K562 (cell line): Measurements from ENCODE around the gene GPR52. TPM values are rescaled to one million over a fixed set of nuclear protein-coding genes. Genes with fewer than 3 reads are reported as not detected.

Experiments used
- ATAC-seq: fragments of 200-7000 bp; cut with Tn5 transposase; 3 replicates; pipeline ENCODE4 v1.9.1; 2020; ENCODE audit warnings: moderate library complexity
- BruUV-seq: library from RNA; stranded (reverse); fragments of 400-500 nt; replicated peaks from 2 replicates; lab custom pipeline; 2021; lab: Mats Ljungman, UMichigan
- CTCF ChIA-PET: fragments of 300-600 bp; formaldehyde crosslinking; extraction: SDS; loops from one replicate; lab custom pipeline; 2021; ENCODE audit warnings: low intra/inter-chr PET ratio; lab: Yijun Ruan, JAX
- POLR2A ChIA-PET: fragments of 300-600, 350-650 bp; sonication (Branson Sonifier 250); formaldehyde crosslinking; extraction: SDS; loops from one replicate; lab custom pipeline; 2021; ENCODE audit warnings: antibody characterized with exemption, inconsistent platforms; lab: Yijun Ruan, JAX
- DNase-seq, 4 experiments: peaks; one replicate each; pipeline versions ENCODE4 v3.0.0 to v3.0.0-alpha.2; 2011 to 2018; ENCODE audit warnings: low spot score in 3 of 4, mixed read lengths in 3 of 4; ENCODE audit errors: extremely low read depth in 1 of 4
- FAIRE-seq: peaks from 2 replicates; lab custom pipeline; 2011; peaks lifted over from hg19 to GRCh38; lab: Jason Lieb, UNC
- H2AFZ ChIP-seq: 2 replicates; pipeline ENCODE4 v1.6.0; 2011; ENCODE audit warnings: low read depth, low read length, control low read depth, inconsistent platforms
- H3K27ac ChIP-seq: fragments of 200-600 bp; 3 replicates; pipeline ENCODE4 v1.8.0; 2011; ENCODE audit warnings: low read depth, mild to moderate bottlenecking, control low read depth, inconsistent platforms, low read length, moderate library complexity, mixed read lengths; ENCODE audit errors: extremely low read depth
- H3K27me3 ChIP-seq, 2 experiments: fragments of 300-600 bp in 1 of 2; 2 replicates in 1 of 2; 3 replicates in 1 of 2; pipeline versions ENCODE4 v1.6.0 to v1.8.0; 2011; ENCODE audit warnings: inconsistent platforms in 2 of 2, low read length in 2 of 2, mild to moderate bottlenecking in 1 of 2, mixed read lengths in 1 of 2, moderate library complexity in 1 of 2; ENCODE audit not compliant: control insufficient read depth in 2 of 2, insufficient read depth in 2 of 2
- H3K36me3 ChIP-seq: fragments of 300-600 bp; 3 replicates; pipeline ENCODE4 v1.8.0; 2011; ENCODE audit warnings: mild to moderate bottlenecking, low read length, inconsistent platforms; ENCODE audit not compliant: control insufficient read depth, insufficient read depth
- H3K4me1 ChIP-seq, 2 experiments: fragments of 200-600 bp in 1 of 2; replicated peaks in 1 of 2; 2 replicates in 1 of 2; 3 replicates in 1 of 2; pipeline versions ENCODE4 v1.5.1 to v1.8.0; 2011; ENCODE audit warnings: inconsistent platforms in 2 of 2, low read length in 2 of 2, mild to moderate bottlenecking in 1 of 2, mixed read lengths in 1 of 2, moderate library complexity in 1 of 2; ENCODE audit not compliant: control insufficient read depth in 2 of 2, insufficient read depth in 2 of 2
- H3K4me2 ChIP-seq: 2 replicates; pipeline ENCODE4 v1.6.1; 2011; ENCODE audit warnings: low read length, control low read depth, inconsistent platforms, mixed read lengths; ENCODE audit not compliant: insufficient read depth
- H3K4me3 ChIP-seq: fragments of 200-600 bp; sonication (generic), shearing (Covaris generic); 2 replicates; pipeline ENCODE4 v1.5.1; 2016; ENCODE audit warnings: control low read depth, inconsistent platforms
- H3K79me2 ChIP-seq: fragments of 200-600 bp; 3 replicates; pipeline ENCODE4 v1.8.0; 2011; ENCODE audit warnings: low read length, inconsistent platforms; ENCODE audit not compliant: control insufficient read depth, insufficient read depth
- H3K9ac ChIP-seq, 2 experiments: 2 replicates each; pipeline versions ENCODE4 v1.6.0 to v1.6.1; 2011; ENCODE audit warnings: low read depth in 2 of 2, low read length in 2 of 2, control low read depth in 1 of 2, inconsistent platforms in 1 of 2, mild to moderate bottlenecking in 1 of 2, mixed read lengths in 1 of 2; ENCODE audit not compliant: insufficient read depth in 1 of 2
- H3K9me1 ChIP-seq: one replicate; pipeline ENCODE4 v1.6.0; 2011; ENCODE audit warnings: inconsistent platforms, mild to moderate bottlenecking, low read length, moderate library complexity; ENCODE audit not compliant: control insufficient read depth, insufficient read depth
- H3K9me3 ChIP-seq: replicated peaks from 2 replicates; pipeline ENCODE4 v1.5.1; 2011; ENCODE audit warnings: low read depth, low read length, inconsistent platforms; ENCODE audit not compliant: control insufficient read depth, insufficient read depth
- H4K20me1 ChIP-seq: replicated peaks from 2 replicates; pipeline ENCODE4 v1.6.1; 2011; ENCODE audit warnings: low read length, inconsistent platforms, mixed read lengths; ENCODE audit not compliant: control insufficient read depth, insufficient read depth
- BHLHE40 ChIP-seq: IDR thresholded peaks from 2 replicates; pipeline ENCODE4 v1.6.1; 2011; ENCODE audit warnings: low read length, improper control_type of control experiment
- FOS ChIP-seq: IDR thresholded peaks from 3 replicates; pipeline ENCODE4 v1.6.1; 2011; ENCODE audit not compliant: insufficient read length; ENCODE audit errors: extremely low read depth
- MAZ ChIP-seq, 2 experiments: fragments of 450-650 bp in 1 of 2; sonication (generic) in 1 of 2; formaldehyde crosslinking; IDR thresholded peaks in 1 of 2; conservative IDR thresholded peaks in 1 of 2; 2 replicates each; pipeline versions ENCODE4 v1.4.0 to v1.5.0; 2020; ENCODE audit warnings: mild to moderate bottlenecking in 1 of 2, missing genetic modification reagents in 1 of 2
- NR4A1 ChIP-seq, 2 experiments: fragments of 250-450 bp in 1 of 2; fragments of 450-650 bp in 1 of 2; sonication (Bioruptor Pico) in 1 of 2; IDR thresholded peaks; 2 replicates each; pipeline versions ENCODE4 v1.4.0 to v1.6.1; 2016 to 2020; ENCODE audit warnings: mild to moderate bottlenecking in 2 of 2, missing compliant biosample characterization in 1 of 2, missing genetic modification characterization in 1 of 2, moderate library complexity in 1 of 2
- POLR2B ChIP-seq: fragments of 450-650 bp; IDR thresholded peaks from 2 replicates; pipeline ENCODE4 v1.6.1; 2018; ENCODE audit warnings: low read depth; ENCODE audit not compliant: partially characterized antibody
- POLR3A ChIP-seq: IDR thresholded peaks from 2 replicates; pipeline ENCODE4 v1.6.1; 2011; ENCODE audit warnings: borderline replicate concordance, mild to moderate bottlenecking, moderate library complexity; ENCODE audit not compliant: insufficient read length, insufficient read depth; ENCODE audit errors: extremely low read depth
- RBFOX2 ChIP-seq: fragments of 200-400 bp; formaldehyde crosslinking; IDR thresholded peaks from 2 replicates; pipeline ENCODE4 v1.6.1; 2017; ENCODE audit warnings: low read depth, mild to moderate bottlenecking, low read length, moderate library complexity
- ZBTB1 ChIP-seq: sonication (generic); formaldehyde crosslinking; IDR thresholded peaks from 2 replicates; pipeline ENCODE4 v1.8.1; 2023; ENCODE audit warnings: missing genetic modification reagents, low read depth, mild to moderate bottlenecking, borderline replicate concordance
- WGBS: fragments of 100-300 bp; shearing (Covaris generic); methylation state at CpG from one replicate; pipeline ENCODE4 v1.1.6; 2016; ENCODE audit warnings: low coverage, mixed read lengths; ENCODE audit not compliant: insufficient coverage; ENCODE audit errors: missing lambda C conversion rate; 5-methylcytosine and 5-hydroxymethylcytosine counted together
- in situ Hi-C: fragments of 300-500 bp; cut with MboI; formaldehyde crosslinking; loops from 4 replicates; pipeline ENCODE4 v1.15.0; 2018; ENCODE audit warnings: inconsistent platforms, mixed read lengths
- intact Hi-C: fragments of 100-400 bp; cut with micrococcal nuclease; formaldehyde crosslinking; loops from 2 replicates; pipeline ENCODE4 v1.14.2; 2022
- polyA plus RNA-seq, 8 experiments: library from polyadenylated mRNA; depleted of rRNA in 4 of 8; stranded (reverse) in 5 of 8; unstranded in 3 of 8; fragments of >200 nt; fragmentation: Nextera tagmentation in 2 of 8; fragmentation: Illumina TruSeq in 1 of 8; extraction: Ambion mirVana in 2 of 8; extraction: Trizol in 1 of 8; gene quantifications; 2 replicates each; pipeline versions ENCODE4 v1.2.1 to v1.2.3, GENCODE V29; 2011 to 2014; ENCODE audit warnings: inconsistent platforms in 1 of 8, missing spikeins in 1 of 8
- total RNA-seq, 7 experiments: library from RNA; depleted of rRNA in 6 of 7; stranded (reverse); fragments of >200 nt in 6 of 7; fragmentation: Illumina TruSeq in 2 of 7; extraction: Trizol in 2 of 7; gene quantifications; 2 replicates each; pipeline versions ENCODE4 v1.2.1 to v1.2.3, GENCODE V29; 2011 to 2021; ENCODE audit warnings: low replicate concordance in 1 of 7
- TF ChIP-seq, protein P1 (sequence below): fragments of 250-450 bp; sonication (Bioruptor Pico); IDR thresholded peaks from 2 replicates; pipeline ENCODE4 v1.5.0; 2020; ENCODE audit warnings: mild to moderate bottlenecking

The GPR52 gene
- total and polyA plus RNA-seq, 9 of the 15 experiments (the other 6 are each of a cell fraction or from before 2014, with no cell fraction given): 0.12 to 4.9 (median 1.1) TPM; not detected in 3

- Histone ChIP-seq H2AFZ (no peak overlapping the region), H3K4me3 (no peak overlapping the region), H3K4me2 (no peak overlapping the region), H3K36me3 (no peaks in the 10 kb centered on the region), H3K27ac (no peak overlapping the region), H3K27me3 (no peaks in the 10 kb centered on the region), H3K9me1 (no peaks in the 10 kb centered on the region), H3K79me2 (no peaks in the 10 kb centered on the region), H4K20me1 (no peaks in the 10 kb centered on the region), H3K9me3 (no peaks in the 10 kb centered on the region), H3K9ac (no peak overlapping the region), H3K4me1 (no peaks in the 10 kb centered on the region)
- CTCF ChIA-PET: no interaction called here
- intact Hi-C loops: no loop called here
- TF ChIP-seq, protein P1, sequence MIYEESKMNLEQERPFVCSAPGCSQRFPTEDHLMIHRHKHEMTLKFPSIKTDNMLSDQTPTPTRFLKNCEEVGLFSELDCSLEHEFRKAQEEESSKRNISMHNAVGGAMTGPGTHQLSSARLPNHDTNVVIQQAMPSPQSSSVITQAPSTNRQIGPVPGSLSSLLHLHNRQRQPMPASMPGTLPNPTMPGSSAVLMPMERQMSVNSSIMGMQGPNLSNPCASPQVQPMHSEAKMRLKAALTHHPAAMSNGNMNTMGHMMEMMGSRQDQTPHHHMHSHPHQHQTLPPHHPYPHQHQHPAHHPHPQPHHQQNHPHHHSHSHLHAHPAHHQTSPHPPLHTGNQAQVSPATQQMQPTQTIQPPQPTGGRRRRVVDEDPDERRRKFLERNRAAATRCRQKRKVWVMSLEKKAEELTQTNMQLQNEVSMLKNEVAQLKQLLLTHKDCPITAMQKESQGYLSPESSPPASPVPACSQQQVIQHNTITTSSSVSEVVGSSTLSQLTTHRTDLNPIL (CRISPR knock-in tag): no peak
- TF ChIP-seq NR4A1 (CRISPR knock-in tag; IDR thresholded peaks at IDR 0.05) (no peak), NR4A1 (tag; IDR thresholded peaks at IDR 0.05) (no peak), POLR2B (no peak), RBFOX2 (no peak), ZBTB1 (no peak), POLR3A (no peak), MAZ (CRISPR knock-in tag; conservative IDR thresholded peaks at IDR 0.05 in 1 of 2, IDR thresholded peaks at IDR 0.05 in 1 of 2) (no peak), FOS (no peak), BHLHE40 (no peak)
- POLR2A ChIA-PET: interaction anchor here (0.7 to 1.0 kb wide), 3 partner anchors 10 to 15 kb away, joined by 3 to 4 read pairs (median 4); no protein-coding TSS in a partner anchor
- DNase-seq: no peak
- BruUV-seq: no TSS peak
- in situ Hi-C loops: no loop called here
- no peak for FAIRE-seq
- no peak for ATAC-seq
- WGBS: 72% methylated on average over 2 of the region's 2 CpGs
These were observed 32.3 kb upstream of the GPR52 start for GRCh38 chr1:174415506-174415905.
